CD4-positive, alpha-beta T cell treated with Interleukin-6 for 4 hours (primary cell): ENCODE data around the gene R3HDM1.
"Not testable (repeated sequence)": the region's sequence is repeated elsewhere in the genome, so short reads cannot be mapped to it uniquely, and the experiment has no call there.

Experiments used
- DNase-seq: peaks from one replicate; pipeline ENCODE4 v3.0.0-alpha.2; 2020; ENCODE audit warnings: mixed read lengths

R3HDM1 gene

GRCh38 chr2:135531231-135532197, at the start of gene R3HDM1:
R3HDM1 (plus strand) TSS chr2:135531484; CDS start chr2:135604846, 73,362 bp downstream.
- DNase-seq, result peak; percentile 96

GRCh38 chr2:135485441-135485840, 45.8 kb upstream of the R3HDM1 start:
- DNase-seq, result no peak

DNA sequence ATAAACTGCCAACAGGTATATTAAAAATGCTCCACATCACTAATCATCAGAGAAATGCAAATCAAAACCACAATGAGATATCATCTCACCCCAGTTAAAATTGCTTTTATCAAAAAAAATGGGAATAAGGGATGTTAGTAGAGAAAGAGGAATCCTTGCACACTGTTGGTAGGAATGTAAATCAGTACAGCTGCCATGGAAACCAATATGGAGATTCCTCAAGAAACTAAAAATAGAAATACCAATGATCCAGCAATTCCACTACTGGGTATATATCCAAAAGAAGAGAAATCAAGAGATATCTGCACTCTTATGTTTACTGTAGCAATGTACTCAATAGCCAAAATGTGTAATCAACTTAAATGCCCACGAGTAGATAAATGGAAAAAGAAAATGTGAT, 40.9 kb upstream of the R3HDM1 start:
- no peak for DNase-seq

GRCh38 chr2:135494503-135494902, 36.8 kb upstream of the R3HDM1 start:
- DNase-seq, result no peak

GRCh38 chr2:135494917-135495316, 36.4 kb upstream of the R3HDM1 start:
- no peak for DNase-seq

GRCh38 chr2:135498588-135498987, 32.7 kb upstream of the R3HDM1 start:
- not testable (repeated sequence) for DNase-seq

GRCh38 chr2:135504811-135505210, 26.5 kb upstream of the R3HDM1 start:
- no peak for DNase-seq

DNA sequence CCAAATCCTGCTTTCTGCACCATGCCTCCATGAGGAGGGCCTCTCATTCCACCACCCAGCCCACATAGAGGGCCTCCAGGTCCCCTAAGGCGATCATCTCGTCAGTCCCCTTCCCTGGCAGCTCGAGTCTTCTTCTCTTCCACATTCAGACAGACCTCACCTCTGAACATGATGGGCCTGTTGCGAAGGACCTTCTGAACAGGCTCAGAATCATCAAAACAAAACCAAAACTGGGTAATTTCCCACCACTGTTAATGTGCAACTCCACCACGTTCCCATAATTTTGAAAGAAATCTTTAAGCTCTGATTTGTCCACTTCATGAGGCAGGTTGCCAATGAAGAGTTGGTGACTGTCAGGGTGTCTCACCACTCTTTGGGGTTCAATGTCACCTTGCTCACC, 20.7 kb upstream of the R3HDM1 start:
- no peak for DNase-seq

DNA sequence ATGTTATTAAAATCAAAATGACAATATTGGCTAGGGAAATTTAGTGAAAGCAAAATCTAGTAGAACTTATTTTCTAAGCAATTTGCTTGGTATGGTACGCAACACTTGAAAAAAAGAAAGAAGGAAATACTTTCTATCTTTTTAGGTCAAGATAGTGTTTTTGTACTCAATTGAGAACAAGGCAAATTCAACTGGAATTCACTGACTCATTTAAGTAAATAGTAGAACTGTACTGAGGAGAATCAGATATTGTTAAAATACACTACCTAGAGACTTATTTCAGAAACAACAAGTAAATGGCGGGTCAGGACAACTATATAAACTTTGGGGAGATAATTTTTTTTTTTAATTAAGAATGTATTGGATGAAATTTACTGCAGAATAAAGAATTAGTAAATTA, 19.2 kb upstream of the R3HDM1 start:
- no peak for DNase-seq

DNA sequence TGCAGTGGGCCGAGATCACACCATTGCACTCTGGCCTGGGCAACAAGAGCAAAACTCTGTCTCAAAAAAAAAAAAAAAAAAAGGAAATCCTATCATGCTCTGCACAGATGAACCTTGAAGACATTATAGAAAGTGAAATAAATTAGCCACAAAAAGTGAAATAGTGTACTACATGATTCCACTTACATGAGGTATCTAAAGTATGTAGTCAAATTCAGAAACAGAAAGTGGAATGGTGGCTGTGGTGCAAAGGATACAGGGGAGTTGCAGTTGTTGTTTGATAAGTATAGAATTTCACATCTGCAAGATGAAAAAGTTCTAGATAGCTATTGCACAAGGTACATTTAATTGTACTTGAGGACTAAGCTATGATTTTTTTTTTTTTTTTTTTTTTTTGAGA, 5.5 kb upstream of the R3HDM1 start:
- no peak for DNase-seq

DNA sequence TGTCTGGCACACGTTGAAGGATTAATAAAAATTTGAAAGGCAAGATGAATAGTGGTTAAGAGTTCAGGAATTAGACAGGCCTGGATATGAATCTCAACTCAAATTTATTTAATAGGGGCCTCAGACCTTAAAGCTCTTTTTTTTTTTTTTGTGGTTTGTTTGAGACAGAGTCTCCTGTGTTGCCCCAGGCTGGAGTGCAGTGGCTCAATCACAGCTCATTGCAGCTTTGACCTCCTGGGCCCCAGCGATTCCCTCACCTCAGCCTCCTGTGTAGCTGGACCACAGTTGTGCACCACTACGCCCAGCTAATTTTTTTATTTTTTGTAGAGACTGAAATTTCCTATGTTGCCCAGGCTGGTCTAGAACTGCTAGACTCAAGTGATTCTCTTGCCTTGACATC, 3.3 kb upstream of the R3HDM1 start:
- DNase-seq, result no peak

DNA sequence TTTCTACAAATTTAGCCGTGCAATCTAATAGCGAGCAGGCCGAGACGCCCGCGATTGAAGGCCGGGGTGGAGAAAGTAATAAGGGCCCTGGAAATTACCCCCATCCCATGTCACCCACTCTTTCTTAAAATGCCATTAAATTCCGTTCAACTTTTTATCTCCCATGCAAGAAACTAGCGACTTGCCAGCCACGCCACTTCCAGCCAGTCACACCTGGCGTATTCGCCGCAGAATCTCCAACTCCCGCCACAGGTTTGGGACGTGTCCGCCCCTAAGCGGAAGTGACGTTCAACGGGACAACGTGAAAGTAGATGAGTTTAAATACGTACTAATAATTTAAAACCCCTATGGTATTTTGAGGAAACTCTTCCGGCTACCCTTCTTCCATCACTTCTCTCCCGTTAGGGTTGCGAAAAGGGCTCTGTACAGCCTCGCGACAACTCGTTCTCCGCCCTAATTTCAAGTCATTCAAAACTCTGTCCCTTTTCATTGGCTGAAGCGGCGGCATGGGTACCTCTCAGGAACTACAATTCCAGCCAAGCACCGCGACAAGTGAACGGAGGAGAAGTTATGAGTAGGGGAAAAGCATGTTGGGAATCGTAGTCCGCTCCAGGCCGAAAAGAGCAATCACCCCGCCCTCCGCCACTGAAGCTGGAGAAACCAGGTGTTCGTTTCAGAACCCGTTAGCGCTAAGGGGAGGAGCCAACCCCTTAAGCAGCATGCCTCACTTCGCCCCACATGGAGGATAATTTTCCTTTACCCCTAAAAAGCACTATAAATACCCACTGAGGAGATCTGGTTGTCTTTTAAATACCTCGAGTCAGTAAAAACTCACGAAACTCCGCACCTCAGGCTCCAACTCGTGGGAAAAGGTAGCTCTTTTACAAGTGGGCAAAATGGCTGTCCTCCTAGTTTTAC, 712 bp upstream of the R3HDM1 start, which contains the start of gene ZRANB3:
TSS of gene ZRANB3 (minus strand) at position 906 of the 918 bp plus-strand sequence.
- peak; percentile 95 for DNase-seq

DNA sequence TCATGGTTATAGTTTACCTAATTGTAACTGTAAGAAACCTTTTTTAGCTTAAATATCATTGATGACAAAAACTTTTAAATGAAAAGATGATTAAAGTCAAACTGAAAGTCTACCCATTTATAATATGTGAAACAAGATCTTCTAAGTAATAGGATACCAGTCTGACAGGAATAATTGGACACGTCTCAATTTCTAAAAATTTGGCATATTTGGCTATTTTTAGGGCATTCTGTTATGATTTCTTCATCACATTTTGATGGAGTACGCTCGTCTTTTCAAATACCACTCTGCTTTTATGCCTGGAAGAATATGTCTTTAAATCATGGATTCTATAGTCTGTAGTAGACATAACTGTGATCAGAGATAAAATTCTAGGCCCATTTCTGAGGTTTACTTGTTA, 1.3 kb downstream of the R3HDM1 start:
- DNase-seq, result no peak

DNA sequence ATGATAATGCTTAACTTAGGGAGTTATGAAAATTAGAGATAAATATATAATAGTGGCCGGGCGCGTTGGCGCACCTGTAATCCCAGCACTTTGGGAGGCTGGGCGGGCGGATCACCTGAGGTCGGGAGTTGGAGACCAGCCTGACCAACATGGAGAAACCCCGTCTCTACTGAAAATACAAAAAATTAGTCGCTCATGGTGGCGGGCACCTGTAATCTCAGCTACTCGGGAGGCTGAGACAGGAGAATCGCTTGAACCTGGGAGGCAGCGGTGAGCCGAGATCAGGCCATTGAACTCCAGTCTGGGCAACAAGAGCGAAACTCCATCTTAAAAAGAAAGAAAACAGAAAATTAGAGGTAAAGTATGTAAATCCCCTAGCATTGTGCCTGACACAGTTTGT, 2.3 kb downstream of the R3HDM1 start:
- DNase-seq, result not testable (repeated sequence)

GRCh38 chr2:135546436-135546835, 15.2 kb downstream of the R3HDM1 start:
- DNase-seq, result no peak

GRCh38 chr2:135547311-135547710, 16.0 kb downstream of the R3HDM1 start:
- DNase-seq, result no peak

DNA sequence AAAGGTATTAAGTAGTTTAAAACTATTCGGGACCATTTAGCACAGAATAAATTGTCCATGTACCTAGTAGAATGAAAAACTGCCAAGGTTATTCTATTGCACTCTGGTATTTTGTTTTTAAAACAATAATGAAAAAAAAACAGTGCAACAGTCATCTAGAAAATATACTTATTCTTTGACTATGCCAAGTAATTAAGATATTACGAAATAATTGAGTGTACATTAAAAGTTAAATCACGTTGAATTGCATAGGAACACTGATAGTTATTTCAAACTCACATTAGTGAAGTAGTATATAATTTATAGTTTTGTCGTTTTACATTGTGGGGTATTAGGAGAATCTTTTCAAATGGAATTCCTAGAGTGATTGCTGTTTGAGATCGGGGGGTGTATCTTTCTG, 20.1 kb downstream of the R3HDM1 start:
- no peak for DNase-seq

DNA sequence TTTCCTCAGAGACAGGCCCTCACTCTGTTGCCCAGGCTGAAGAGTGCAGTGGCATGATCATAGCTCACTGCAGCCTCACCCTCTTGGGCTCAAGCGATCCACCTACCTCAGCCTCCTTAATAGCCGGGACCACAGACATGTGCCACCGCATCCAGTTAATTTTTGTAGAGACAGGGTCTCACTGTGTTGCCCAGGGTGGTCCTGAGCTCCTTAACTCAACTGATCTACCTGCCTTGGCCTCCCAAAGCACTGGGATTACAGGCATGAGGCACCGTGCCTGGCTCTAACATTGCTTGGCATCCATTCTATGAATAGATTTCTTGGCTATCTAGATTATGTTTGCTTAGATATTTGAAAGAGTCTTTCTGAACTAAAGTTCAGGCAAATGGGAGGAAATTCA, 21.6 kb downstream of the R3HDM1 start:
- no peak for DNase-seq

DNA sequence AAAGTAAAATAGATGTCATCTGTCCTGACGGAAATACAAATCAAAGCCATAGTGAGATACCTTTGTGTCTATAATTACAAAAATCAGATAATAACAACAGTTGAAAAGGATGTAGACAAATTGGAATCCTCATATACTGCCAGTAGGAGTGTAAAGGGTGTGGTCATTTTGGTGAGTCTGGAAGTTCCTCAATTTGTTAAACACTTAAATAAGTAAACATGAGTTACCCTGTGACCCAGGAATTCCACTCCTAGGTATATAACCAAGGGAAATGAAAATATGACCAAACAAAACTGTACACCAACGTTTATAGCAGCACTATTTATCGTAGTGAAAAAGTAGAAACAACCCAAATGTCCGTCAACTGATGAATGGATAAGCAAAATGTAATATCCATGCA, 24.0 kb downstream of the R3HDM1 start:
- DNase-seq, result no peak

- no peak for DNase-seq
Observed at GRCh38 chr2:135557530-135557929, 26.2 kb downstream of the R3HDM1 start.

DNA sequence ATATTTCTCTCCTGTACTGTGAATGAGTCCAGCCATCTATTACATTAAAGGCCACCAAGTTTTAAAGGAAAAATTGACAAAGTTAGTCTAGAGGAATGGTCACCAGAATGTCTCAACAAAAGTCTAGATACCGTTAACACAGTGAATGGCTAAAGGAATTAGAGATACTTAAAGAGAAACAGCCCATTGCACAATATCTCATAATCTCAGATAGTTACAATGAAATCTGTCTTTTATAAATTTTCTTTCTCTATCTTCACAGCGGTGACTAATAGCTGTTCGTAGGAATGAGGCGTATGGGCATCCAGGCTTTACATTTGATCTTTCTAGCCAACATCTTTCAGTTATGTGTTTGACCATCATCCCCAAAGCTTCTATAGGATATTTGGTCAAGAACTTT, 30.6 kb downstream of the R3HDM1 start:
- no peak for DNase-seq

DNA sequence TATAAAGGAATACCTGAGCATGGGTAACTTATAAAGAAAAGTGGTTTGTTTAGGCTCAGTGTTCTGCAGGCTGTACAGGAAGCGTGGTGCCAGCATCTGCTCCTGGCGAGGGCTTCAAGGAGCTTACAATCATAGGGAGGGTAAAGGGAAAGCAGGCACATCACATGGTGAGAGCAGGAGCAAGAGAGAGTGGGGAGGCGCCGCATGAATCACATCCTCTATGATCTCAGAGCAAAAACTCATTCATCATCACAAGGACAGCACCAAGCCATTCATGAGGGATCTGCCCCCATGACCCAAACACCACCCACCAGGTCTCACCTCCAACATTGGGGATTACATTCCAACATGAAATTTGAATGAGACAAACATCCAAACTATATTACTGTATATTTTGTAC, 32.5 kb downstream of the R3HDM1 start:
- no peak for DNase-seq

DNA sequence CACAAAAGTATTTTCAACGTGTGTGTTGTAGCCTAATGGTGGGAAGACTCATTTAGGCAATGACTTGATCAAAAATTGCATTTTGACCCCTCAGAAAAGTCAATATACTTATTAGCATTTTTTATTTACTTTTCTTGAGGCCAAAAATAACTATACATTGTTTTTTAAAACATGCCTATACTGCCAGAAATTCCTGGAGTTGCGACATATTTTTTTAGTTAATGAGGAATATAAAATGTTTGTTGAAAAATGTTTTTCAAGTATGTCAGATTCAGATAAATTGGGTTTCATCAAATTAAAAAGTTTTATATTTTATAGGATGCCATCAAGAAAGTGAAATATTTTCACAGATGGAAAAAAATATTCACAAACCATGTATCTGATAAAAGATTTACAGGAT, 39.6 kb downstream of the R3HDM1 start:
- no peak for DNase-seq

DNA sequence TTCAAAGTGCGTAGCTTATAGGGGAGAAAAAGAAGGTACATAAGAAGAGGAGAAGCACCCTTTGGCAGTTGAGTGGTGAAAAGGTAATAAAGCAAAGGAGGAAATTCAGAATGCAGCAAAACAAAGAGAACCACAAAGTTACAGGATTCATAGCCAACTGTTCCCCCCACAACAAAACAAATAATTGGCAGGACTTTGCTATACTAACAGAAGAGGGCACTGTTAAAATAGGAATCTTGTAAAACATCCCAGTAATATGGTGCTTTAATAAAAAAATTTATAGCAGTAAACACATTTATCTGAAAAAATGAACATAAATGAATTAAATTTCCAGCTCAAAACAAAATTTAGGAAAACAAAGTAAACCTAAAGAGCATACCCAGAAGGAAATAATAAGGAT, 42.3 kb downstream of the R3HDM1 start:
- DNase-seq, result no peak
